Uterus (tissue), 4 donors: ENCODE data around the gene NOP14. TPM values are rescaled to one million over a fixed set of nuclear protein-coding genes. Genes with fewer than 3 reads are reported as not detected.

ENCODE experiments used
- DNase-seq, 2 donors: peaks; one replicate each; pipeline ENCODE4 v3.0.0-alpha.2; 2019 to 2020
- H3K27ac ChIP-seq, 2 donors: fragments of 200-600 bp; sonication (generic); 1 replicate in 1 of 2; 2 replicates in 1 of 2; pipeline ENCODE4 v1.5.1; 2016 to 2018
- H3K27me3 ChIP-seq, 2 donors: fragments of 200-600 bp; sonication (generic); one replicate each; pipeline ENCODE4 v1.5.1; 2018 to 2019; ENCODE audit warnings: control low read depth in 1 of 2
- H3K36me3 ChIP-seq, 2 donors: fragments of 200-600 bp; sonication (generic); one replicate each; pipeline ENCODE4 v1.5.1; 2019; ENCODE audit warnings: control low read depth in 1 of 2
- H3K4me1 ChIP-seq, 2 donors: fragments of 200-600 bp; sonication (generic); one replicate each; pipeline ENCODE4 v1.5.1; 2018 to 2019; ENCODE audit warnings: control low read depth in 1 of 2
- H3K4me3 ChIP-seq, 2 donors: fragments of 200-600 bp; sonication (generic); 1 replicate in 1 of 2; 2 replicates in 1 of 2; pipeline ENCODE4 v1.5.1; 2018 to 2019; ENCODE audit warnings: mild to moderate bottlenecking in 1 of 2
- H3K9me3 ChIP-seq, 2 donors: fragments of 200-600 bp; sonication (generic); one replicate each; pipeline ENCODE4 v1.5.1; 2019; ENCODE audit warnings: control low read depth in 1 of 2
- POLR2A ChIP-seq, 2 donors: fragments of 450-650 bp; IDR thresholded peaks; one replicate each; pipeline ENCODE4 v1.6.1; 2016; ENCODE audit warnings: antibody characterized with exemption in 2 of 2, mild to moderate bottlenecking in 1 of 2, moderate library complexity in 1 of 2
- intact Hi-C: fragments of 100-400 bp; cut with DNase I; formaldehyde crosslinking; loops from one replicate; pipeline ENCODE4 v1.15.1; 2023; ENCODE audit warnings: low total_unique reads
- total RNA-seq, 4 donors: library from RNA; depleted of rRNA in 3 of 4; stranded (reverse); fragments of >200 nt in 3 of 4; gene quantifications; one replicate each; pipeline versions ENCODE4 v1.1.0 to v1.2.4, GENCODE V29; 2014 to 2023
- TF ChIP-seq, protein P1 (sequence below), 4 experiments: fragments of 200-600 bp in 2 of 4; fragments of 450-650 bp in 2 of 4; sonication (generic) in 2 of 4; IDR thresholded peaks; one replicate each; pipeline ENCODE4 v1.5.1; 2016 to 2019; ENCODE audit warnings: antibody characterized with exemption in 4 of 4, mild to moderate bottlenecking in 2 of 4, moderate library complexity in 1 of 4
- donor health status: DM: yes; HTN: yes; CAD: no.

The NOP14 gene
- total RNA-seq, 4 donors from 2014 or later = 2.0 to 22.5 (median 13.0) TPM

DNA sequence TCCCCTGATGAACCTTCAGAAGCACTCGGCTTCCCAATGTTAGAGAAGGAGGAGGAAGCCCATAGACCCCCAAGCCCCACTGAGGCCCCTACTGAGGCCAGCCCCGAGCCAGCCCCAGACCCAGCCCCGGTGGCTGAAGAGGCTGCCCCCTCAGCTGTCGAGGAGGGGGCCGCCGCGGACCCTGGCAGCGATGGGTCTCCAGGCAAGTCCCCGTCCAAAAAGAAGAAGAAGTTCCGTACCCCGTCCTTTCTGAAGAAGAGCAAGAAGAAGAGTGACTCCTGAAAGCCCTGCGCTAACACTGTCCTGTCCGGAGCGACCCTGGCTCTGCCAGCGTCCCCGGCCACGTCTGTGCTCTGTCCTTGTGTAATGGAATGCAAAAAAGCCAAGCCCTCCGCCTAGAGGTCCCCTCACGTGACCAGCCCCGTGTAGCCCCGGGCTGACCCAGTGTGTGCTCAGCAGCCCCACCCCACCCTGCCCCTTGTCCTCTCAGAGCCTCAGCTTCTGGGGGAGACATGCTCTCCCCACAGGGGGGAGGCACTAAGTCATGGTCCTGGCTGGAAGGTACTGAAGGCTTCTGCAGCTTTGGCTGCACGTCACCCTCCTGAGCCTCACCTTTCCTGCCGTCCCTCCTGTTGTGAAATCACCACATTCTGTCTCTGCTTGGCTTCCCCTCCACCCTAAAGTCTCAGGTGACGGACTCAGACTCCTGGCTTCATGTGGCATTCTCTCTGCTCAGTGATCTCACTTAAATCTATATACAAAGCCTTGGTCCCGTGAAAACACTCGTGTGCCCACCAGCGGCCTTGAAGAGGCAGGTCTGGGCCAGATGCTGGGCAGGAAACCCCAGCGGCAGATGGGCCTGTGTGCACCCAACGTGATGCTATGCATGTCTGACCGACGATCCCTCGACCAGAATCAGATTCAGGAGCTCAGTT lies 34.7 kb downstream of the NOP14 start:
- peak; percentile 8 to 9 for DNase-seq
- H3K36me3 ChIP-seq = no peaks in the 10 kb centered on the region
- intact Hi-C loops = no loop called here

GRCh38 chr4:2927696-2928075 lies 35.5 kb downstream of the NOP14 start:
- intact Hi-C loops = no loop called here
- H3K4me1 ChIP-seq = no peaks in the 10 kb centered on the region
- H3K27ac ChIP-seq = no peak overlapping the region
- no peaks in the 10 kb centered on the region for H3K27me3 ChIP-seq
- no peak overlapping the region for H3K4me3 ChIP-seq
- DNase-seq = peak in 1 of 2 donors; percentile 11
- H3K36me3 ChIP-seq = no peaks in the 10 kb centered on the region
- no peaks in the 10 kb centered on the region for H3K9me3 ChIP-seq
- TF ChIP-seq POLR2A (IDR thresholded peaks at IDR 0.05) = no peak
- TF ChIP-seq, protein P1, sequence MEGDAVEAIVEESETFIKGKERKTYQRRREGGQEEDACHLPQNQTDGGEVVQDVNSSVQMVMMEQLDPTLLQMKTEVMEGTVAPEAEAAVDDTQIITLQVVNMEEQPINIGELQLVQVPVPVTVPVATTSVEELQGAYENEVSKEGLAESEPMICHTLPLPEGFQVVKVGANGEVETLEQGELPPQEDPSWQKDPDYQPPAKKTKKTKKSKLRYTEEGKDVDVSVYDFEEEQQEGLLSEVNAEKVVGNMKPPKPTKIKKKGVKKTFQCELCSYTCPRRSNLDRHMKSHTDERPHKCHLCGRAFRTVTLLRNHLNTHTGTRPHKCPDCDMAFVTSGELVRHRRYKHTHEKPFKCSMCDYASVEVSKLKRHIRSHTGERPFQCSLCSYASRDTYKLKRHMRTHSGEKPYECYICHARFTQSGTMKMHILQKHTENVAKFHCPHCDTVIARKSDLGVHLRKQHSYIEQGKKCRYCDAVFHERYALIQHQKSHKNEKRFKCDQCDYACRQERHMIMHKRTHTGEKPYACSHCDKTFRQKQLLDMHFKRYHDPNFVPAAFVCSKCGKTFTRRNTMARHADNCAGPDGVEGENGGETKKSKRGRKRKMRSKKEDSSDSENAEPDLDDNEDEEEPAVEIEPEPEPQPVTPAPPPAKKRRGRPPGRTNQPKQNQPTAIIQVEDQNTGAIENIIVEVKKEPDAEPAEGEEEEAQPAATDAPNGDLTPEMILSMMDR (IDR thresholded peaks at IDR 0.05) = no peak

More for the DNA sequence above, 34.7 kb downstream of the NOP14 start:
- Histone ChIP-seq H3K27me3 (no peaks in the 10 kb centered on the region), H3K9me3 (no peaks in the 10 kb centered on the region), H3K4me1 (peaks cover 0 to 6% of the 10 kb centered on the region in 2 donors), H3K27ac (no peak overlapping the region), H3K4me3 (no peak overlapping the region)
- TF ChIP-seq POLR2A (IDR thresholded peaks at IDR 0.05) = no peak
- TF ChIP-seq, protein P1 (IDR thresholded peaks at IDR 0.05) = no peak

DNA sequence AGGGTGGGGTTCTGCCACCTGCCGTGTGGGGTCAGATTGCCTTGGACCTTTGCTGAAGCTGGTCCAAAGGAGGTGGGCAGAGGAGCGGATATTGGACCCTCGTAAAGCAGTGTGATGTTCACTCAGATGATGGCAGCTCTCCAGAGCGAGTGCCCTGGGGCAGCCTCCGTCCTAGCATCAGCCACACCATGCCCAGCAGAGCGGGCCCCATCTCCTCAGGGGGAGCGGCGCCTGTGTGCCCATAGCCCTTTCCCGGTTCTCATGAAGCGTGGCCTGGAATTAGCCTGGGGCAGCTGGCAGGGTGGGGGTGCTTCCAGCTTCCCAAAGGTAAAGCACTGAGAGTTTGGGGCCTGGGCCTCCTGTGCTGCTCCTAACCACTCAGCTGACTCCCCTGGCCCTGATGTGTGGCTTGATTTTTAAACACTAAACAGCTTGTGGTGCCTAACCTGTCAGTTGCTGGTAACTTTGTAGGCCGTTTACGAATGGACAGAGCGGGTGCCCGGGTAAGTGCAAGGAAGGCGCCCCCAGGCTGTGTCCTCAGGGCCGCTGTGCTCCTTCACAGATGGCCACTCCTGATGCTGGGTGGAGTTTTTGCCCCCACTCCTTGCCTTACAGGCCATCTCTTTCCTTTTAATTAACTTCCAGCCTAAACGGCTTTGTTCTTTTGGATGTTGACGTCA lies 36.0 kb downstream of the NOP14 start:
- no peak overlapping the region for H3K4me3 ChIP-seq
- no peak for TF ChIP-seq POLR2A (IDR thresholded peaks at IDR 0.05)
- TF ChIP-seq, protein P1 (IDR thresholded peaks at IDR 0.05) = no peak
- no peaks in the 10 kb centered on the region for H3K9me3 ChIP-seq
- H3K27ac ChIP-seq = no peak overlapping the region
- DNase-seq = peak; percentile 12 to 14
- no peaks in the 10 kb centered on the region for H3K27me3 ChIP-seq
- no peaks in the 10 kb centered on the region for H3K36me3 ChIP-seq
- intact Hi-C loops = no loop called here
- no peaks in the 10 kb centered on the region for H3K4me1 ChIP-seq

GRCh38 chr4:2925931-2926860 lies 37.0 kb downstream of the NOP14 start:
- Histone ChIP-seq H3K4me1 (no peaks in the 10 kb centered on the region), H3K9me3 (no peaks in the 10 kb centered on the region), H3K27ac (no peak overlapping the region), H3K27me3 (no peaks in the 10 kb centered on the region), H3K36me3 (no peaks in the 10 kb centered on the region), H3K4me3 (no peak overlapping the region)
- peak; percentile 13 to 15 for DNase-seq
- intact Hi-C loops = no loop called here
- TF ChIP-seq, protein P1 (IDR thresholded peaks at IDR 0.05) = no peak
- no peak for TF ChIP-seq POLR2A (IDR thresholded peaks at IDR 0.05)
